Hematopoietic multipotent progenitor cell treated with erythropoietin and hydrocortisone succinate and interleukin-3 and kit ligand, for 6 days (in vitro differentiated cells): ENCODE measurements around the gene ACP1.
"Not testable (repeated sequence)": the region's sequence is repeated elsewhere in the genome, so short reads cannot be mapped to it uniquely, and the experiment has no call there.

Experiments
- DNase-seq: peaks from one replicate; pipeline ENCODE4 v3.0.0-alpha.2; 2015

The ACP1 gene

DNA sequence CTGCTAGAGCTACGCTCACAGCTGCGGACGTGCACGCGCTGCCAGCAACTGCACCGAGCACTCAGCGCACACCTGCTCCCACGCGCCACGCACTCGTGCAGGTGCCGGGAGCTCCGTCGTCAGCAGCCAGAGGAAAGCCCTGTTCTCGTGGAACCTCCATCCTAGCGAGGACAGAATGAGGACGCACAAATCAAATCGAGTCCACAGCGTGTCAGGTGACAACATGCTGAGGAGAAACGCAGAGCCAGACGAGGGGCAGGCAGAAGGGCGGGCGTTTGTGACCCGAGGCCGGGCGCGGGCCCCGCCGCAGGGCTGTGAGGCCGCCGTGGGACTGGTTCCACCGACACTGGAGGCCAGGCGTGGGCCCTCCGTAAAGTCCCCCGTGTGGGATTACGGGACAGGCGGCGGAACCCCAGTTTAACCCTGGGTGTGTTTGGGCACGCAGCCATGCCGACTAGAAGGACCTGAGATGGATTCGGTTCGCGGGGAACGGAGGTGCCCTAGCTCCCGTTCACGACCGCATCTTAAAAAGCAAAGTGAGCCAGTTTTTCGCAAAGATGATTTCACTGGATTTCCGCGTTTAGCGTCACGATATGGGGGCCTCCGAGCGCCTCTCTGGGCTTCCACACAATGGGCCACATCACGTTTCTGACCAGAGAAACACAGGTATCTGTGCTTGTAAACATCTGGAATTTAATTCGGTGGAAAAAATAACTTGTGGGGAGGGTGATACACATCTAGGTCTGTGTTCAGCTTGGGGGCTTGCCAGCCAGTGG is 50.0 kb downstream of the ACP1 start:
- no peak for DNase-seq

DNA sequence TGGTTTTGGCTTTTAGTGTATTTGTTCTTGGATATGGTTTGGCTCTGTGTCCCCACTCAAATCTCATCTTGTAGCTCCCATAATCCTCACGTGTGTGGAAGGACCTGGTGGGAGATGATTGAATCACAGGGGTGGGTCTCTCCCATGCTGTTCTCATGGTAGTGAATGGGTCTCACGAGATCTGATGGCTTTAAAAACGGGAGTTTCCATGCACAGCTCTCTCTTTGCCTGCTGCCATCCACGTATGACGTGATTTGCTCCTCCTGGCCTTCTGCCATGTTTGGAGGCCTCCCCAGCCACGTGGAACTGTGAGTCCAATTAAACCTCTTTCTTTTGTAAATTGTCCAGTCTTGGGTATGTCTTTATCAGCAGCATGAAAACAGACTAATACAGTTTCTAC is 51.2 kb downstream of the ACP1 start:
- not testable (repeated sequence) for DNase-seq

DNA sequence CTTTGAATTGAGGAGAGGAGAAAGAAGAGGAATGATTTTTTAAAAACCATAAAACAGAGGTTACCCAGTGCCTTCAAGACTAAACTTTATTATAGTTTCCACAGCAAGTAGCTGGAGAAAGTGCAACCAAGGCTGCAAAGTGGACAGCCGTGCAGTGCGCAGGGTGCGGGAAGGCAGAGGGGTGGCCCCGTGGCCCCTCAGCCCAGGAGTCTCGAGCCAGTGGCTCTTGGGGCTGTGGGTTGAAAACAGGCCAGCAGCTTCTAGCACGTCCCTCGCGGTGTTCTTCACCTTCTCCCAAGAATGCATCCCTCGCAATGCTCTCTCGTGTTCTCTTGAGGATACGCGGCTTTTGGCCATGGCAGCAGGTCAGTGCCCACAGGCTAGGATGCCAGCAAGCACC is 51.6 kb downstream of the ACP1 start:
- no peak for DNase-seq

DNA sequence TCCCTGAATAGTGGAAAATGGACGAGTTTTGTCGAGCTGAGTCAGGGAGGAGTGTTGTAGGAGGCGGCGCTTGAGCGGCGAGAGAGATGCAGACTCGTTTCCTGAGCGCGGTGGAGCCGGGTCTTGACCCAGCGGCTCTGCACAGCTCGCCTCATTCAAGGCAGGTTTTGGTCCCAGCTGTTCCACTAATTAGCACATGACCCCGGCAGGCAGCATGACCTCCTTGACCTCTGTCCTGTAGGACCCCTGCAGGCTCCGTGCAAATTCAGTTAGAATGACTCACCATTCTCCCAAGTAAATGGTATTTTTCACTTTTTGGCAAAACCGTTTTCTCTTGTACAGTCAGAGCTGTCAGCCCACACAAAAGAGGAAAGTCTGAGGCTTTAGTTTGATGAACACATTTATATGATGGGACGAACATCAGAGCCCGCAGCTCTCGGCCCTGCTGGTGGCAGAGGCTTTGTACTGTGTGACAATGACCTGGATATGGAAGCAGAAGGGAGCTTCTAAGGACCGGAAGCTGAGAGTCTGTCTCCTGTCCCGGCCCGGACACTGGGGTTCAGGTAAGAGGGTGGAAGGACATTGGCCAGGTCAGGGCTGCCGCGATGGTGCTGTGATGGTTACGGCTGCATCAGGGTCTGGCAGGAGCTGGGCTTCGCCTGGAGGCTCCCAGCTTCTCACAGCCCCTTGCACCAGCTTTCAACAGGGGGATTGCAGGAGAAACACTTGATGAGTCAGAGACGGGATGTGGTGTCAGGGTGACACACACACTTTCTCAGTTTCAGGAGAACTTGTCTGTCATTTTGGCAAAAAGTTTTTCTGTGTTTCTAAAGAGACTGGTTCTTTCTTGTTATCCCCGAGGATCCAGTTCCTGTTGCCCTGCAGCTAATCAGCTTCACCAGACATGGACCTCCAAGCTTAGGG is 53.0 kb downstream of the ACP1 start:
- DNase-seq = no peak

DNA sequence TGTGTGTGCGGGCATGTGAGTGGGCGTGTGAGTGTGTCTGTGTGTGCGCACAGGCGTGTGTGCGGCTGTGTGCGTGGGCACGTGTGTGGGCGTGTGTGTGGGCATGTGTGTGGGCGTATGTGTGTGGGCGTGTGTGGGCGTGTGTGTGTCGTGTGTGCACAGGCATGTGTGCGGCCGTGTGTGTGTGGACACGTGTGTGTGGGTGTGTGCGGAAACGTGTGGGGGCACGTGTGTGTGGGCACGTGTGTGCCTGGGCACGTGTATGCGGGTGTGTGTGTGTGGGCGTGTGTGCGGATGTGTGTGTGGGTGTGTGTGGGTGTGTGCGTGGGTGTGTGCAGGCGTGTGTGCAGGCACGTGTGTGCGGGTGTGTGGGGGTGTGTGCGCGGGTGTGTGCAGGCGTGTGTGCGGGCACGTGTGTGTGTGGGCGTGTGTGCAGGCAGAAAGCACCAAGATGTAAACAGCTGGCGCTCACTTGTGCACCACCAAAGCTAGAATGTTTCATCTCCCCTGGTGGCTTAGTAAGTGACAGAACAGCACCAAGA is 54.4 kb downstream of the ACP1 start:
- no peak for DNase-seq

DNA sequence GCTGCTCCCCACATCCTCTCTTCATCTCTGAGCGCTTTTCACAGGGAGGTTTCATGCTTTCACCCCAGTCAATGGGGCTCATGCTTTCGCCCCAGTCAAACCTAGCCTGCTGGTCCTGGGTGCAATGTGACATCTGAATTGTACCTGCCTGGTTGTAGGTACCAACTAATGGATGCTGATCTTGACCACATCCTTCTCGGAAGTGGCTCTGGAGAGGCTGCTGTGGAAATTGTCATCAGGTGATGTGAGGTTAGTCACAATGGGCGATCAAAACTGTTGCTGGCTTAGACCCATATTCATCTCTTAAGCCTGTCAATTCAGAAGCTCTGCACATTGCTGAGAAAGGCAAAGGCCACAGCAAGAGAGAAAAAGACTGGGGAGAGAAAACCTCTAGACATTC is 55.8 kb downstream of the ACP1 start:
- DNase-seq = no peak

DNA sequence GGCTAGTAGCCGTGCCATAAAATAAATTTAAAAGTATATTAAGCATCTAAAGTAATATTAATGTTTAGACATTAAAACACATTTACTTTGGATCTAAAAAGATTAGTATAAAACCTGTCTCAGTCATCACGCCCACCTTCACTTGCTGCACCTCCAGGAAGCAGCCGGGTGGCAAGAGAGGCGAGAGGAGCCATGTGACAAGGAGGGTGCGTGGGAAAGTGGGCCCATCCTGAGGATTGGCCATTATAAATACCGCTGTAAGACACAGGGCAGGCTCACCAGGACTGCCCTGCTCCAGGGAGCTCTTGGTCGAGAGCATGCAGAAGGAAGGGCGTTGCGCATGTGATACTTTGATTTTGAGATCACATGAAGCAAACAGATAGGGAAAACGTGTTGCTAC is 57.6 kb downstream of the ACP1 start:
- no peak for DNase-seq

DNA sequence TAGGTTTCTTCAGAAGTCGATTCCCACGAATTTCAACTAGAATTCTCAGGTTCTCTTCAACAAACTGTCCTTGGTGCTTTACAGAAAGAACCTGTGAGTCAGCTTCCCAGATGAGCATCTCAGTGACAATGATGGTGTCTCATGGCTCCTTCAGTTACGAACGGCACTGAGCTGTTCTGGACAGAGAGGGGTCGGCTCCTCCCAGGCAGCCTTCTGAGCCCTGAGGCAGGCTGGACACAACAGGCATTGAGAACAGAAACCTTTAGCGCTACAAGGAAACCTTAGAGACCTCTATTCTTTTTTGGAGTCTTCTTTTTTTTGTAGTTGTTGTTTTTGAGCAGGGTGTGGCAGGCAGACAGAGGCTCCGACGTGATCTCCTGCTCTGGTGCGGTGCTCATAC is 58.3 kb downstream of the ACP1 start:
- no peak for DNase-seq
